Fibroblast of villous mesenchyme (primary cell): Measurements from ENCODE around the gene ZDHHC9. TPM values are rescaled to one million over a fixed set of nuclear protein-coding genes. Genes with fewer than 3 reads are reported as not detected.

Experiments
- DNase-seq: peaks from one replicate; pipeline ENCODE4 v3.0.0-alpha.2; 2010; ENCODE audit warnings: low read depth
- H3K4me3 ChIP-seq: 2 replicates; pipeline ENCODE4 v1.5.1; 2011; ENCODE audit warnings: low read depth, mild to moderate bottlenecking, low read length
- total RNA-seq: library from RNA; depleted of rRNA; stranded (reverse); fragments of >200 nt; gene quantifications from 2 replicates; pipeline ENCODE4 v1.2.3, GENCODE V29; 2012
- TF ChIP-seq, protein P1 (sequence below): IDR thresholded peaks from 2 replicates; pipeline ENCODE4 v1.5.1; 2012; ENCODE audit warnings: low read depth, mild to moderate bottlenecking, low read length; ENCODE audit not compliant: insufficient read depth

Gene ZDHHC9
- total RNA-seq, 1 donor, result 22.0 TPM

DNA sequence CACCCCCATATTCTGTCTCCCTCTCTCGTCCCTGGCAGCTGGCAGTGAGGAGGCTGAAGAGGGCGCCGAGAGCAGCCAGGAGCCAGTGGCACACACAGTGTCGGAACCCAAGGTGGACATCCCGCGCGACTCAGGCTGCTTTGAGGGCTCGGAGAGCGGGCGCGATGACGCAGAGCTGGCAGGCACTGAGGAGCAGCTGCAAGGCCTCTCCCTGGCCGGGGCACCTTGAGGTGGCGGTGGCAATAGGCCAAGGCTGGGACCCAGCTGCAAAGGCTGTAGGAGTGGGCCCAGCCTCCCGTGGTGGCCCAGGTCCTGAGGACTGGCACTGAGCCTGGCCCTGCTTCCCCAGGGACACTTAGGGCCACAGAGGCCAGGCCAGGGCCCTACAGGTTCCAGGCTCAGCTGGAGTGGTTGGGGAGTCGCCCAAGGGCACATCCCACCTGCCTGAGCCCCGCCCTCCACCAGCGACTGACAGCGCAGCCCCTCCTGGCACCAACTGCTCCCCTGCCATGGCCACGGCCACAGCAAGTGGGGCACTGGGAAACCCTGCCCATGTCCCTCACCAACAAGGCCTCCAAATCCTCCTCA, 50.0 kb downstream of the ZDHHC9 start:
- no peak overlapping the region for H3K4me3 ChIP-seq
- DNase-seq, result no peak
- TF ChIP-seq, protein P1, sequence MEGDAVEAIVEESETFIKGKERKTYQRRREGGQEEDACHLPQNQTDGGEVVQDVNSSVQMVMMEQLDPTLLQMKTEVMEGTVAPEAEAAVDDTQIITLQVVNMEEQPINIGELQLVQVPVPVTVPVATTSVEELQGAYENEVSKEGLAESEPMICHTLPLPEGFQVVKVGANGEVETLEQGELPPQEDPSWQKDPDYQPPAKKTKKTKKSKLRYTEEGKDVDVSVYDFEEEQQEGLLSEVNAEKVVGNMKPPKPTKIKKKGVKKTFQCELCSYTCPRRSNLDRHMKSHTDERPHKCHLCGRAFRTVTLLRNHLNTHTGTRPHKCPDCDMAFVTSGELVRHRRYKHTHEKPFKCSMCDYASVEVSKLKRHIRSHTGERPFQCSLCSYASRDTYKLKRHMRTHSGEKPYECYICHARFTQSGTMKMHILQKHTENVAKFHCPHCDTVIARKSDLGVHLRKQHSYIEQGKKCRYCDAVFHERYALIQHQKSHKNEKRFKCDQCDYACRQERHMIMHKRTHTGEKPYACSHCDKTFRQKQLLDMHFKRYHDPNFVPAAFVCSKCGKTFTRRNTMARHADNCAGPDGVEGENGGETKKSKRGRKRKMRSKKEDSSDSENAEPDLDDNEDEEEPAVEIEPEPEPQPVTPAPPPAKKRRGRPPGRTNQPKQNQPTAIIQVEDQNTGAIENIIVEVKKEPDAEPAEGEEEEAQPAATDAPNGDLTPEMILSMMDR, result no peak

DNA sequence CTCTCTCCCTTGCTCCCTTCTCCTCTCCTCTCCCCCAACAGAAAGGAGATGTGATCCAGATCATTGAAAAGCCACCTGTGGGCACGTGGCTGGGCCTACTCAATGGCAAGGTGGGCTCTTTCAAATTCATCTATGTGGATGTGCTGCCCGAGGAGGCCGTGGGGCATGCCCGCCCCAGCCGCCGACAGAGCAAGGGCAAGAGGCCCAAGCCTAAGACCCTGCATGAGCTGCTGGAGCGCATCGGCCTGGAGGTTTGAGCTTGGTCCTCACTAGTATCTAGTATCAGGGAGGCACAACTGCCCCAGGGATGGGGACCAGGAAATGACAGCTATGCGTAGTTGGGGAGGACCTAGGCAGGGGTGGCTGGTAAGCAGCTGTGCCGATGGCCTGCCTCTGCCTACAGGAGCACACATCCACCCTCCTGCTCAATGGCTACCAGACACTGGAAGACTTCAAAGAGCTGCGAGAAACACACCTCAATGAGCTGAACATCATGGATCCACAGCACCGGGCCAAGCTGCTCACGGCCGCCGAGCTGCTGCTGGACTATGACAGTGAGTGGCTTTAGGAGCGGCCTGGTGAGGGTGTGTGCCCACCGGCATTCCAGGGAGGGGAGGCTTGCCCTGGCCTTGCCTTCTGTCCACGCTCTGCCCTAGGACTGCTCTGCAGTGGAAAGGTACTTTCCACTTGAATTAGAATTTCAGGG, 50.9 kb downstream of the ZDHHC9 start:
- TF ChIP-seq, protein P1, result no peak
- no peak overlapping the region for H3K4me3 ChIP-seq
- DNase-seq, result no peak

DNA sequence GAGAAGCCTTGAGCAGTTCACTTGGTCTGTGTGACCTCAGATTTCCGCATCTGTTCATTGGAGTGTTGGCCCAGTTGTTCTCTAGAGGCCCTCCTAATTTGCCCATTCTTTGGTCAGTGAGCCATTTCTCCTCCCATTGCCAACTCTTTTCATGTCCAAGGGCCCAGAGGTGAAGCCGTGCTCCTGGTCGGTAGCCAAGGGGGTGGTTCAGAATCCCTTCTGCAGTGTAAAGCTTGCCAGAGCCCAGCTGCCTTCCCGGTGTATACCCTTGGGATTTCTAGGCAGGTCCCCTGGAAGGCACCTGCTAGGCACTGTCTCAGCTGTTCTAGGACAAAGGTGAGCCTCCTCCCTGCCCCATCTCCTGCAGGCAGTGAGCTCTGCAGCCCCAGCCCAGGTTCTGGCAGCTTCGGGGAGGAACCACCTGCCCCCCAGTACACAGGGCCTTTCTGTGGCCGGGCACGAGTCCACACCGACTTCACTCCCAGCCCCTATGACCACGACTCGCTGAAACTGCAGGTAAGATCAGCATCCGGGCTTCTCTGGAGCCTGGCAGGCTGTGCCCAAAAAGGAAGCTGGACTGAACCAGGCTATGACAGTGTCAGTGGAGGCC, 51.6 kb downstream of the ZDHHC9 start:
- DNase-seq, result no peak
- H3K4me3 ChIP-seq, result no peak overlapping the region
- TF ChIP-seq, protein P1, result no peak

GRCh38 chrX:129791336-129791735, 52.4 kb downstream of the ZDHHC9 start:
- TF ChIP-seq, protein P1, result no peak
- no peak for DNase-seq
- no peak overlapping the region for H3K4me3 ChIP-seq

GRCh38 chrX:129790808-129791207, 52.9 kb downstream of the ZDHHC9 start:
- H3K4me3 ChIP-seq, result no peak overlapping the region
- TF ChIP-seq, protein P1, result no peak
- no peak for DNase-seq

DNA sequence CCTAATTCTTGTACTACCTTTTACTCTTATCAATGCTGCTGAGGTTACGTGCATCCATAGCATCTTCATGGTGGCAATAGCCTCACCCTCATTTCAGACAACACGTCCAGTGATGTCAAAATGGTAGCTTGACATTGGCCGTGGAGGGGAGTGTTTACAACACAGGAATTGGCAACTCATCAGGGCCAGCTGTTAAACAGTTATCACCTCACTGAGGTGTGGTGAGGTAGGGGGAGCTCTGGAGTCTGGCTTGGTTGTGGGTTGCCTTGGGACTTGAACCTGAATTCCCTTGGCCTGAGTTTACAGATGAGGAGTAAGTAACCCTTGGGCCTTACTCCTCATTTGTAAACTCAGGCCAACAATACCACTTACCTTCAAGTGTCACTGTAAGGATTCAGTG, 53.5 kb downstream of the ZDHHC9 start:
- DNase-seq, result no peak
- TF ChIP-seq, protein P1, result no peak
- no peak overlapping the region for H3K4me3 ChIP-seq
